ENCODE measurements around the gene MARCHF10.
"Not testable (repeated sequence)": the region's sequence is repeated elsewhere in the genome, so short reads cannot be mapped to it uniquely, and the experiment has no call there.

MARCHF10 gene

GRCh38 chr17:62785983-62786382 is 22.1 kb downstream of the MARCHF10 start:
- DNase-seq = not testable (repeated sequence)

GRCh38 chr17:62782730-62783270 is 25.3 kb downstream of the MARCHF10 start:
- DNase-seq = no peak

GRCh38 chr17:62781831-62782251 is 26.3 kb downstream of the MARCHF10 start:
- DNase-seq = no peak

GRCh38 chr17:62781356-62781755 is 26.8 kb downstream of the MARCHF10 start:
- no peak for DNase-seq

GRCh38 chr17:62780951-62781350 is 27.2 kb downstream of the MARCHF10 start:
- no peak for DNase-seq

- DNase-seq = no peak
Measured at GRCh38 chr17:62780269-62780668, 27.8 kb downstream of the MARCHF10 start.

GRCh38 chr17:62778990-62779681 is 29.0 kb downstream of the MARCHF10 start:
- no peak for DNase-seq

GRCh38 chr17:62775876-62776275 is 32.2 kb downstream of the MARCHF10 start:
- no peak for DNase-seq

- DNase-seq = no peak
Measured at GRCh38 chr17:62774338-62774737, 33.8 kb downstream of the MARCHF10 start.

- no peak for DNase-seq
Measured at GRCh38 chr17:62767997-62768396, 40.1 kb downstream of the MARCHF10 start.

GRCh38 chr17:62765351-62765750 is 42.8 kb downstream of the MARCHF10 start:
- DNase-seq = no peak

GRCh38 chr17:62763891-62764600 is 44.1 kb downstream of the MARCHF10 start:
- DNase-seq = no peak

- DNase-seq = no peak
Measured at GRCh38 chr17:62761884-62762283, 46.2 kb downstream of the MARCHF10 start.

- DNase-seq = no peak
Measured at GRCh38 chr17:62760945-62761267, 47.2 kb downstream of the MARCHF10 start.

GRCh38 chr17:62760059-62760944 is 47.8 kb downstream of the MARCHF10 start:
- no peak for DNase-seq

- DNase-seq = no peak
Measured at GRCh38 chr17:62757500-62757951, 50.6 kb downstream of the MARCHF10 start.

GRCh38 chr17:62756198-62756597 is 51.9 kb downstream of the MARCHF10 start:
- no peak for DNase-seq

- DNase-seq = no peak
Measured at GRCh38 chr17:62755141-62755851, 52.8 kb downstream of the MARCHF10 start.

GRCh38 chr17:62754631-62755030 is 53.5 kb downstream of the MARCHF10 start:
- no peak for DNase-seq

GRCh38 chr17:62753562-62753961 is 54.6 kb downstream of the MARCHF10 start:
- no peak for DNase-seq

- no peak for DNase-seq
Measured at GRCh38 chr17:62751060-62751691, 56.9 kb downstream of the MARCHF10 start.

GRCh38 chr17:62750631-62751051 is 57.5 kb downstream of the MARCHF10 start:
- no peak for DNase-seq
